ENCODE measurements around the gene TAS2R14.

TAS2R14 gene, protein sequence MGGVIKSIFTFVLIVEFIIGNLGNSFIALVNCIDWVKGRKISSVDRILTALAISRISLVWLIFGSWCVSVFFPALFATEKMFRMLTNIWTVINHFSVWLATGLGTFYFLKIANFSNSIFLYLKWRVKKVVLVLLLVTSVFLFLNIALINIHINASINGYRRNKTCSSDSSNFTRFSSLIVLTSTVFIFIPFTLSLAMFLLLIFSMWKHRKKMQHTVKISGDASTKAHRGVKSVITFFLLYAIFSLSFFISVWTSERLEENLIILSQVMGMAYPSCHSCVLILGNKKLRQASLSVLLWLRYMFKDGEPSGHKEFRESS

DNA sequence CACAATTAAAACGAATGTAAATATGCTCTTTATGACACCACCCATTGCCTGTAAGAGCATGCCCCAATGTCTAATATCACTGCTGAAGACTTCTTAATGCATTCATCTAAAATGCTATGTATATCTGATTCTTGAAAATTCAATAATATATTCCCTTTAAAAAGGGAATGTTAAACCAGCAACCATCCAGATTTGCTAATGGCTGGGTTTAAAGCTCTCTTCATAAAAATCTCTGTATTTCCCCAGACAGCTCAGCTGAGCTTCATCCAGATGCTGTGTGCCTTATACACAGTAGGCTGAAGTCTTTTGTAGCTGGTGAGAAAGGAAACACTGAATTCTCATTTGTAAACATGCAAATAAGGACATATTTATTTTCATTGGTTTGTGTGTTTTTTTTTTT is at the start of gene TAS2R14:
Gene TAS2R14 (minus strand): TSS at position 101 of the 400 bp plus-strand sequence. CDS start 56 bp downstream, at position 45.
- Histone ChIP-seq H3K27ac (ENCODE audit: low read length) (no peak within 1 kb of the TSS), H3K4me2 (ENCODE audit: insufficient read depth, low read length) (no peak within 1 kb of the TSS), H3K4me1 (ENCODE audit: insufficient read depth, low read length) (peaks cover 18% of the 10 kb centered on the region), H3K9me3 (ENCODE audit: insufficient read depth, low read length, severe bottlenecking) (no peaks in the 10 kb centered on the region), H3K36me3 (ENCODE audit: insufficient read depth, low read length) (no peaks in the 10 kb centered on the region), H2AFZ (ENCODE audit: low read depth, low read length) (no peak within 1 kb of the TSS), H3K27me3 (ENCODE audit: insufficient read depth, low read length, poor library complexity) (no peaks in the 10 kb centered on the region), H3K9ac (ENCODE audit: low read depth, low read length) (no peak within 1 kb of the TSS), H3K4me3 (ENCODE audit: low read depth in 1 of 2, low read length in 2 of 2) (no peak within 1 kb of the TSS), H4K20me1 (ENCODE audit: insufficient read depth, low read length) (peaks cover 15% of the 10 kb centered on the region), H3K79me2 (ENCODE audit: insufficient read depth, low read length) (no peaks in the 10 kb centered on the region; the same call in 1 of the 2 replicates)
- TF ChIP-seq, protein P1, sequence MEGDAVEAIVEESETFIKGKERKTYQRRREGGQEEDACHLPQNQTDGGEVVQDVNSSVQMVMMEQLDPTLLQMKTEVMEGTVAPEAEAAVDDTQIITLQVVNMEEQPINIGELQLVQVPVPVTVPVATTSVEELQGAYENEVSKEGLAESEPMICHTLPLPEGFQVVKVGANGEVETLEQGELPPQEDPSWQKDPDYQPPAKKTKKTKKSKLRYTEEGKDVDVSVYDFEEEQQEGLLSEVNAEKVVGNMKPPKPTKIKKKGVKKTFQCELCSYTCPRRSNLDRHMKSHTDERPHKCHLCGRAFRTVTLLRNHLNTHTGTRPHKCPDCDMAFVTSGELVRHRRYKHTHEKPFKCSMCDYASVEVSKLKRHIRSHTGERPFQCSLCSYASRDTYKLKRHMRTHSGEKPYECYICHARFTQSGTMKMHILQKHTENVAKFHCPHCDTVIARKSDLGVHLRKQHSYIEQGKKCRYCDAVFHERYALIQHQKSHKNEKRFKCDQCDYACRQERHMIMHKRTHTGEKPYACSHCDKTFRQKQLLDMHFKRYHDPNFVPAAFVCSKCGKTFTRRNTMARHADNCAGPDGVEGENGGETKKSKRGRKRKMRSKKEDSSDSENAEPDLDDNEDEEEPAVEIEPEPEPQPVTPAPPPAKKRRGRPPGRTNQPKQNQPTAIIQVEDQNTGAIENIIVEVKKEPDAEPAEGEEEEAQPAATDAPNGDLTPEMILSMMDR (IDR thresholded peaks at IDR 0.05; ENCODE audit: borderline replicate concordance, extremely low read depth, low read length, poor library complexity, severe bottlenecking): no peak
- no peak for TF ChIP-seq EZH2 (IDR thresholded peaks at IDR 0.05; ENCODE audit: borderline replicate concordance, low read depth, low read length, severe bottlenecking)
- no peak for DNase-seq
- ATAC-seq (ENCODE audit: insufficient read depth, low read depth): no peak

DNA sequence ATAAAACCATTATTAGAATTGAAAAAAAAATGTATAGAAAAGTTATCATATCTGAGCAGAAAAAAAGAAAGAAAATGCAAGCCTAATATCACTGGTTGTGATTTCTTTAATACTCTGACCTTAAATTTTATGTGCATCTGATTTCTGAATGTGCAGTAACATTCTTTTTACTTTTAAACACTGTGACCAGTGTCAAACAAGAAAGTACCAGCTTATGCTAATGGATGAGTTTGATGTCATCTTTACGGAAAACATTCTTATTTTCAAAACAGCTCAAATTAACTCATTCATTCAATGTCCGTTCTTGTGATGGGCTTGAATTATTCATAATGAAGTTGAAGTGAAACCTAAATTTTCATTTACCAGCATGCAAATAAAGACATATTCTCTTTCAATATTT is 47.7 kb upstream of the TAS2R14 start, which contains the start of gene TAS2R50:
Gene TAS2R50 (minus strand): TSS at position 101 of the 400 bp plus-strand sequence. CDS start 52 bp downstream, at position 49.
- no peak for TF ChIP-seq EZH2 (IDR thresholded peaks at IDR 0.05; ENCODE audit: borderline replicate concordance, low read depth, low read length, severe bottlenecking)
- TF ChIP-seq, protein P1 (IDR thresholded peaks at IDR 0.05; ENCODE audit: borderline replicate concordance, extremely low read depth, low read length, poor library complexity, severe bottlenecking): no peak
- Histone ChIP-seq H3K9ac (ENCODE audit: low read depth, low read length) (no peak within 1 kb of the TSS), H3K4me2 (ENCODE audit: insufficient read depth, low read length) (no peak within 1 kb of the TSS), H3K27ac (ENCODE audit: low read length) (no peak within 1 kb of the TSS), H3K27me3 (ENCODE audit: insufficient read depth, low read length, poor library complexity) (no peaks in the 10 kb centered on the region), H3K4me1 (ENCODE audit: insufficient read depth, low read length) (peaks cover 13% of the 10 kb centered on the region), H3K9me3 (ENCODE audit: insufficient read depth, low read length, severe bottlenecking) (no peaks in the 10 kb centered on the region), H3K36me3 (ENCODE audit: insufficient read depth, low read length) (0 out of 2 replicates have a peak, but pooled peaks cover 5% of the 10 kb centered on the region), H3K79me2 (ENCODE audit: insufficient read depth, low read length) (no peaks in the 10 kb centered on the region), H3K4me3 (ENCODE audit: low read depth in 1 of 2, low read length in 2 of 2) (no peak within 1 kb of the TSS), H4K20me1 (ENCODE audit: insufficient read depth, low read length) (peaks cover 34% of the 10 kb centered on the region), H2AFZ (ENCODE audit: low read depth, low read length) (no peak within 1 kb of the TSS)
- DNase-seq (no peak), ATAC-seq (ENCODE audit: insufficient read depth, low read depth) (no peak)

DNA sequence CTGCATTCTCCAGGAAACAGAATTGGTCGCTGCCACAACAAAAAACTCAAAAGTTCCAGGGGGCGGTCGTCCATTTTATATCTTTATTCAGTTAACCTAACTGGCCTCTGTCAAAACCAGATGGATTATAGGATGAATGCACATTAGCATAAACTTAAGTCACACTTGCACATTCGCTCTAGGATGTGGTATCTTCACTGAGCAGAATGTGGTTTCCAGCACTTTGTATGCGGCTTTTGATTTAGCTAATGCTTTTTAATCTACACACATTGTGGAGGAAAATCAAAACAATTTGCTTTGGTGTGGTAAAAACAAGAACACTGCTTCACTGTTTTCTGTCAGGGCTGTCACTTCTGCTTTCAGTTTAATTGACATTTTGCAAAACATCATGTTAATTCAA is 43.2 kb upstream of the TAS2R14 start:
- ATAC-seq (ENCODE audit: insufficient read depth, low read depth) (peak; percentile 99), DNase-seq (peak; percentile 67)
- Histone ChIP-seq H3K4me3 (ENCODE audit: low read depth in 1 of 2, low read length in 2 of 2) (no peak overlapping the region), H3K9me3 (ENCODE audit: insufficient read depth, low read length, severe bottlenecking) (no peaks in the 10 kb centered on the region), H3K9ac (ENCODE audit: low read depth, low read length) (no peak overlapping the region), H3K36me3 (ENCODE audit: insufficient read depth, low read length) (no peaks in the 10 kb centered on the region), H3K79me2 (ENCODE audit: insufficient read depth, low read length) (0 out of 2 replicates have a peak, but pooled peaks cover 8% of the 10 kb centered on the region), H3K27ac (ENCODE audit: low read length) (no peak overlapping the region), H3K27me3 (ENCODE audit: insufficient read depth, low read length, poor library complexity) (no peaks in the 10 kb centered on the region), H3K4me2 (ENCODE audit: insufficient read depth, low read length) (no peak overlapping the region), H2AFZ (ENCODE audit: low read depth, low read length) (no peak overlapping the region), H4K20me1 (ENCODE audit: insufficient read depth, low read length) (peaks cover 66% of the 10 kb centered on the region), H3K4me1 (ENCODE audit: insufficient read depth, low read length) (peaks cover 13% of the 10 kb centered on the region)
- TF ChIP-seq, protein P1 (IDR thresholded peaks at IDR 0.05; ENCODE audit: borderline replicate concordance, extremely low read depth, low read length, poor library complexity, severe bottlenecking): no peak

All from DND-41 (cell line).